ENCODE data around the gene IPO9. TPM values are rescaled to one million over a fixed set of nuclear protein-coding genes. Genes with fewer than 3 reads are reported as not detected.

The IPO9 gene
- total RNA-seq, 4 donors from 2014 or later, result 14.6 to 24.1 (median 19.8) TPM

DNA sequence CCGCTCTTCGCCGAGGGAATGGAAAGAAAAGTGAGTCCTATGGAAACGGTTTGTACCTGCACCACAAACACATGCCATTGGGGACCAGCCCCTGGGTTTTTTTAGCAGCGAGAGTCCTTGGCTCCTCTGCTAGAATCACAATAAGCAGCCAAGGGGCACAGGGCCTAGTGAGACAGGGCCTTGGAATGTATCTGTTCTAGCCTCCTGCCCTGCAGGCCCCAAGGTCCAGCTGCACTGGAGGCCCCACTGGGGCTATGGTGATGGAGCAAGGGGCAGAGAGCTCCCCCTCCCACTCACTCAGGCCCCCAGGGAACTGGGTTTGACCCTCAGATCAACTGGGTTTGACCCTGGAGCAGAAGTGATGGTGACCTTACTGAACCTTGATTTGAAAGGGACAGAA, 74.2 kb downstream of the IPO9 start:
- TF ChIP-seq, protein P1, sequence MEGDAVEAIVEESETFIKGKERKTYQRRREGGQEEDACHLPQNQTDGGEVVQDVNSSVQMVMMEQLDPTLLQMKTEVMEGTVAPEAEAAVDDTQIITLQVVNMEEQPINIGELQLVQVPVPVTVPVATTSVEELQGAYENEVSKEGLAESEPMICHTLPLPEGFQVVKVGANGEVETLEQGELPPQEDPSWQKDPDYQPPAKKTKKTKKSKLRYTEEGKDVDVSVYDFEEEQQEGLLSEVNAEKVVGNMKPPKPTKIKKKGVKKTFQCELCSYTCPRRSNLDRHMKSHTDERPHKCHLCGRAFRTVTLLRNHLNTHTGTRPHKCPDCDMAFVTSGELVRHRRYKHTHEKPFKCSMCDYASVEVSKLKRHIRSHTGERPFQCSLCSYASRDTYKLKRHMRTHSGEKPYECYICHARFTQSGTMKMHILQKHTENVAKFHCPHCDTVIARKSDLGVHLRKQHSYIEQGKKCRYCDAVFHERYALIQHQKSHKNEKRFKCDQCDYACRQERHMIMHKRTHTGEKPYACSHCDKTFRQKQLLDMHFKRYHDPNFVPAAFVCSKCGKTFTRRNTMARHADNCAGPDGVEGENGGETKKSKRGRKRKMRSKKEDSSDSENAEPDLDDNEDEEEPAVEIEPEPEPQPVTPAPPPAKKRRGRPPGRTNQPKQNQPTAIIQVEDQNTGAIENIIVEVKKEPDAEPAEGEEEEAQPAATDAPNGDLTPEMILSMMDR (IDR thresholded peaks at IDR 0.05; ENCODE audit: low read depth), result no peak

DNA sequence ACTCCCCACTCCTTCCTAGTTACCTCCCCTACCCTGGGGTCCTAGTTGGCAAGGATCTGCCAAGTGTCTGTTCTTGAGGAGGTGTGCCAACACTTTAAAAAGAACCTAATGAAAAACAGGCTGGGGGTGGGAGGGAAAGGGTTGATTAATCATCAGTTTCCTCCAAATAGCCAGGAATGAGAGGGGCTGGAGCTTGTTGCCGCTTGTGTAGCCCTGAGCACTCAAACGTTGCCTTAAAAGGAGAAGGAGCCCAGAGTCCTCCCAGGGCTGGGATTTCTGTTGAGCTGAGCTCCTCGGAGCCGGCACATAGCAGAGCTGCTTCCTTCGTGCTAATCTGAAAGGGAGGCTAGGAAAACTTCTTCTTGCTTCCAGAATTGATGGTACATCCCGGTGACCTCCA, 75.6 kb downstream of the IPO9 start:
- TF ChIP-seq, protein P1 (IDR thresholded peaks at IDR 0.05; ENCODE audit: low read depth), result no peak

DNA sequence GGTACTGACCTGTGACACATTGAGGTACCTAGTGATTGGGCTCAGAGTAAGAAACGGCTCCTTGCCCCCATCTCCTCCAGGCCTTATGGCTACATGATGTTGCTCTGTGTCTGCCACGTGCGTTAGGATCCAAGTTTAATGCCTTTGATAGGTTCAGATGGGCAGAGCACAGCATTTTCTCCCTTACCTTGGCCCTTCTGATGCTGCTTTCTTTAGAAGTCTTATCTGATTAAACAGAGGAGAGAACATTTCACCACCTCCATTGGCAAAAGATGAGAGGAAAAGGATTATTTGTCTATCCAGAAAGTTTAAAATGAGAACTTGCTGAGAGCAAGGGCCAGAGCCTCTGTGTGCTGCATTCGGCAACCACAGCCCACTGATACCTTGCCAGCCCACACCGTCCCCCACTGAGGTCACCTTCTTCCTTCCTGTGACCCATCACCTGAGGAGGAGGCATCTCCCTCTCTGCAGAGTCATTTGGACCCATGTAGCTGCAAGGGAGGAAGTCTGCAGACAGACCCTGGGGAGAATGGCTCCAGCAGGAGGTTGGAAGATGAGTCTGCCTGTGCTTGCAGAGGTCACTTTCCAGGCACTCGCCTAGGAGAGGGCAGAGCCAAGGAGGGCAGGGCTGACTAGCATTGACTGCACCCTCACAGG, 76.4 kb downstream of the IPO9 start:
- TF ChIP-seq, protein P1 (IDR thresholded peaks at IDR 0.05; ENCODE audit: low read depth), result no peak

DNA sequence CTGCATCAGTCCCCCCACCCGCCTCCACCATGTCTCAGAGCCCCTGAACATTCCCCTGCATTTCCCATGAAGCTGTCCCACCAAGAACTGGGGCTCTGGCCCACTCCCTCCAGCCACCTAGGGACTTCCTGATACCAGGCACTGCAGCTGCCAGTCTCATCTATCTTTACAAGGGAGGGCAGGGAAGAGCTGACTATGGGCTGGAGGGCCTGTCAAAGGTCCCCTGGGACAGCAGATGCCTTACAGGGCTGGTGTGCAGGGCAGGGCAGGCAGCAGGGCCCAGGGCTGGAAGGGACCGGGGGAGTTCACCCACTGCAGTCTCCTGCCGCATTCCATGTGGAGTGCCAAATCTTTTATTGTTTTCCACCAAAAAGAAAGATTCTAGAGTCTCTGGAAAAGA, 77.4 kb downstream of the IPO9 start:
- TF ChIP-seq, protein P1 (IDR thresholded peaks at IDR 0.05; ENCODE audit: low read depth), result no peak

DNA sequence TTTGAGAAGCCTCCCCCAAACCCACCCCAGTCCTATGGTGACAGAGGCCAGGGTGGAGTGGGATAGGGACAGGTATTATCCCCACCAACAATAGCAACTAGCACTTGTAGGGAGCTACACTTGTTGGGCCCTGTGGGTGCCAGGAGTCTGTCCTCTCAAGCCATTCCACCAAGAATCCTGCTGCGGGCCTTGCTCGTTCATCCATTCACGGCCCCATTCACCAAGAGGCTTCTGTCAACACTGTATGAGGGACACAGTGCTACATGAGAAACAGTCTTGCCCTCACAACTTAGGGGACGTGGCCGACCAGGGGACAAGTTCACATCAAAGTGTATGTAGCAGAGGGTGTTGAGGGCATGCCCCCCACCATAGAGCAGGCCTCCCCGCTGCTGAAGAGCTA, 78.7 kb downstream of the IPO9 start:
- TF ChIP-seq, protein P1 (IDR thresholded peaks at IDR 0.05; ENCODE audit: low read depth), result no peak

DNA sequence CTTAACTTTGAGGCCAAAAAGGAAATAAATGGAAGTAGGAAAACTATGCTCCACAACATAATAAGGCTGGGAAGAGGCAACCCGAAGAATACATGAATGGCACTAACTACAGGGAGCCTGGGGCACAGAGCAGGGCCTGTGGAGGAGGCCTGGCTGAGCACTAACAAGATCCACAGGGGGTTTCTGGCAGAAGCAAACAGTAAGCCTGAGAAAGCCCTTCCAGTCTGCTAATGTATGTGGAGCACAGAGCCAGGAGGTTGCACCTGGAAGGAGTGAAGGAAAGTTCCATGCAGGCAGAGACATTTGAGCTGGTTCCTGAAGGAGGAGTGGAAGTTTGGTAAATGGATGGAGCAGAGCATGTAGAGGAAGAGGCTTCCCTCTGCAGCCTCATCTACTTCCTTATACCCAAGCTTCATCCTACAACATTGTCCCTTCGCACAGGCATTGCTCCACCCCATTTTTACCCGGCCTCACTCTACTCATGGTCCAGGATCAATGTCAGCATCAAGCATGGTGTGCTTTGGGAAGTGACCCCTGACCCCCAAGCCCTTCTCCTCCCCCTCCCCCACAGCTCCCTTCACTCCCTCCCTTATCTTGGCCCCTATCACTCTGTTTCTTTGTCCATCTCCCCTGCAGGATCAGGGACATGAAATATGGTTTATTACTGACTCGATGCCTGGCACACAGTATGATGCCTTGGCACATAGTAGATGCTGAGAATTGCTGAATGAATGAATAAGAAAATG, 83.0 kb downstream of the IPO9 start:
- TF ChIP-seq, protein P1 (IDR thresholded peaks at IDR 0.05; ENCODE audit: low read depth), result no peak

DNA sequence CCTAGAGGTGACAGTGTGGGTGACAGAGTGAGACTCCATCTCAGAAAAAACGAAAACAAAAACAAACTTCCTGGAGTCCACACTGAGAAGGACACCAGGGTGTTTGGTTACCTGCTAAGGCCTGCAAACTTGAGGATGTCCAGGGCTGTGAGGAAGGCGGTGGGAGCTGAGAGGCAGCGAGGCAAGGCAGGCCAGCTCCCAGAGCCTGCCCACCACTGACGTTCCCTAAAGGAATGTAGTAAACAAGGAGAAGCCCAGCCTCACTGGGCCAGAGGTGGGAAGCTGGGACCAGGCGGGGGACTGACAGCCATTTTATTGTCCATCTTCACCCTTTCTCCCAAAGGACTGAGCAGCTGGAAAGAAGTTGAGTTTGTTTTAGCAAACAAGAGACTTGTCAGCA, 83.9 kb downstream of the IPO9 start:
- TF ChIP-seq, protein P1 (IDR thresholded peaks at IDR 0.05; ENCODE audit: low read depth), result no peak

Data from subcutaneous adipose tissue (tissue), 4 donors.